Measurements from ENCODE around the gene PODXL2.

The PODXL2 gene

DNA sequence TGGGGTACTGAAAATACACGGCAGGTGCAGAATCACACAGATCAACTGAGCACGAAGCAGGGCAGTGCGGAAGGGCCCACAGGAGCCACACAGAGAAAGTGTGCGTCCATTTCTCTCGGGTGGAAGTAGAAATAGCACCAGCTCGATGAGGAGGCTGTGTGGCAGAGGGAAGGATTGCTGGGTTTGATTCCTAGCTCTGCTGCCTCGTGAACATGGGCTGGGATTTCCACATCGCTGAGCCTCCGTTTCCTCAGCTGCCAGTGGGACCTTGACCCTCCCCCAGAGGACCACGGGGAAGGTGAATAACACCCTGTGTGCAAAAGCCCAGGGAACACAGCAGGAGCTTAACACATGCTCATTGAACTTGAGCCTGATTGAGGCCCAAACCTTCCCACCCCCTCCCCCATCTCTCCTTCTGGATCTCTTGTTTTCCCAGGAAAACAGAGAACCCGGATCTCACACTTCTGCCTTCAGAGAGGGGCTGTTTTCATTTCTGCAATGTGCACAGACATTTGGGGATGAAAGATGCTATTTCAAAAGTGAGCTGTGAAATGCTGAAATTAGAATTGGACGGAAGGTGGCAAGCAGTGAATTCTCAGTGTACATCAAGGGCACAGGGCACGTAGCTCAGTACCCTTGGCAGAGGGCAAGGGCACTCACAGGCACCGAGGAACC, 82.2 kb downstream of the PODXL2 start:
- DNase-seq = no peak

- DNase-seq = no peak
Measured at GRCh38 chr3:127711896-127712295, 82.9 kb downstream of the PODXL2 start.

GRCh38 chr3:127712461-127712860, 83.5 kb downstream of the PODXL2 start:
- DNase-seq = no peak

GRCh38 chr3:127712881-127713771, 84.1 kb downstream of the PODXL2 start:
- no peak for DNase-seq

DNA sequence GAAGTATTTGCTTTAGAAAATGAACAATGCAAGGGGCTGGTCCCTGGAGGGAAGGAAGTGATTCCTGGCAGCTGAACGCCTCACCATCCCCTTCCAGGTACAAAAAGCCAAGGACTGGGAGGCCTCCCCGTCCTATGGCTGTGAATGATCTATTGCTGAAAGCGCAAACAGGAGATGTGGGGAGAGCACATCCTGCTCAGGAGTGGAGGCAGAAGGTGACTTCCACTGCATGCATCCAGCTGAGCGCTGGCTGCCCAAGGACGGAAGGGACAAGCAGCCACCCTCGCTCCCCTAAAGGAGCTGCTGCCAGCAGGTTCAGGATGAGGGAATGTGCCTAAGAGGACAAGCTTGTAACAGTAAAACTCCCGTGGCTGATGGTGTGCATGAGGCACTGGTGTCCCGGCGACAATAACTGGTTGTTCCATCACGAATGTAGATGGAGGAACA, 85.2 kb downstream of the PODXL2 start:
- peak; percentile 10 for DNase-seq

DNA sequence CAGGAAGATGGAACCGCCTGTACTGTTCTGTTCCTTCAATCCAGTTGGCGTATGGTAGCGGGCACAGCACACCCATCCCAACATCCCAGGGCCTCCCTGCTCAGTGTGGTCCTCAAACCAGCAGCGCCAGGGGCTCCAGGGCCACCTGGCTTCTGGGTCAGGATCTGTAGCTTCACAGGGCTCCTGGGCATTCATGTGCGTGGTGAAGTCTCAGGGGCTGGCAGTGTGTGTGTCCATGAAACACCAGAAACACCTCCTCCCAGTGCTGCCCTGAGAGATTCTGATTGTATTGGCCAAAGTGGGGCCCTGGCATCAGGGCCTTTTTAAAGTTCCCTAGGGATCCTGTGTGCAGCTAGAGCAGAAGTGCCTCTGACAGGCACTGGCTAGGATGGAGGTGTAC, 85.9 kb downstream of the PODXL2 start:
- DNase-seq = no peak

GRCh38 chr3:127715532-127715931, 86.5 kb downstream of the PODXL2 start:
- DNase-seq = no peak

- no peak for DNase-seq
Measured at GRCh38 chr3:127716384-127716783, 87.4 kb downstream of the PODXL2 start.

- no peak for DNase-seq
Measured at GRCh38 chr3:127717357-127718244, 88.6 kb downstream of the PODXL2 start.

DNA sequence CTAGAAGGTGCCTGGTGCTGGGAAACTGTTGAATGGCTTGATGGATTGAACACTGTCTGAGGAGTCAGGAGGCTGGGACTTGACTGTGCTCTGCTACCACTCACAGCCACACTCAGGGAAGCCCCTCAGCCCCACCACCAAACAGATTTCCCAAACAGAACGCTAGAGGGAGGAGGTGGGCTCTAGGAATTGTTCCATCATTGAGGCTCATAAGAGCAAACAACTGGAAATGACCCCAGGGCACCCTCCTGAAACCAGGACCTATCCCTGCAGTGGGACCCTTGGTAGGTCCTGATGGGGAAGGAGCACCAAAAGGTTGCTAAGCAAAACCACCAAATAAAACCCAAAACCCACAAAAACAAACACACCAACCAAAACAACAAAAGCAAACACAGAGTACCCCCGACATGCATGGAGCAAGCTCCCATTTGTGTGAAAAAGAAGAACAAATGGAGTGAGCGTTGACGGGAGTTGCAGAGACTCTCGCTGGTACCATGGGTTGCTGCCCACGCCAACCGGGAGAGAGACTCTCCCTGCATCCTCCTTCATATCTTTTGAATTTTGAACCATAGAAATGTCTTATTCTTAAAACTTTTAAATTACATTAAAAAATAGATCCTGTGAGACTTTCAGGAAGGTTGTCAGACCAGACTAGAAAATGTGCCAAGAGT, 89.4 kb downstream of the PODXL2 start:
- no peak for DNase-seq

GRCh38 chr3:127718916-127719290, 89.9 kb downstream of the PODXL2 start:
- DNase-seq = no peak

DNA sequence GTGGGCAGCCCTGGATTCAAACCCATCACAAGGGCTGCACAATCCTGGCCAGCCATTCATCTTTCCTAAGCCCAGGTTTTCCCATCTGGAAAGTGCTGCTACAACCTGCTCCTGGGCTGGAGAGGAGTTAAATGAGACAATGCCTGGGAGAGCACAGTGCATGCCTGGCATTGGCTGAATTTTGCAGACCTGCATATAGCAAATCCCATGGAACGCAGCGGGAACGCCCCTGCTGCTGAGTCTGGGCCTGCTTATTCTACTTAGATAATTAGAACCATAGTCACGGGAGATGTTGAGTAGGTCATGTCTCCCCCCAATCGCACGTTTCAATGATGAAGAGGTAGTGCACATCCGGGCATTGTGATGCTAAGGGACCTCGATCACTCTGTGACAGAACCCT, 90.4 kb downstream of the PODXL2 start:
- no peak for DNase-seq

GRCh38 chr3:127720161-127720823, 91.3 kb downstream of the PODXL2 start:
- no peak for DNase-seq

GRCh38 chr3:127720985-127721935, 92.3 kb downstream of the PODXL2 start:
- no peak for DNase-seq

- DNase-seq = no peak
Measured at GRCh38 chr3:127722091-127722784, 93.3 kb downstream of the PODXL2 start.

All from NCI-H510A treated with DMSO at 0.1 percent for 48 hours (cell line).